GM18502 (cell line): ENCODE measurements around the gene FAM168A.

ENCODE experiments used
- ATAC-seq: cut with Tn5 transposase; IDR thresholded peaks from one replicate; pipeline ENCODE4 v1.9.1; 2021; ENCODE audit warnings: mild to moderate bottlenecking; ENCODE audit not compliant: unreplicated experiment, poor library complexity

Gene FAM168A

DNA sequence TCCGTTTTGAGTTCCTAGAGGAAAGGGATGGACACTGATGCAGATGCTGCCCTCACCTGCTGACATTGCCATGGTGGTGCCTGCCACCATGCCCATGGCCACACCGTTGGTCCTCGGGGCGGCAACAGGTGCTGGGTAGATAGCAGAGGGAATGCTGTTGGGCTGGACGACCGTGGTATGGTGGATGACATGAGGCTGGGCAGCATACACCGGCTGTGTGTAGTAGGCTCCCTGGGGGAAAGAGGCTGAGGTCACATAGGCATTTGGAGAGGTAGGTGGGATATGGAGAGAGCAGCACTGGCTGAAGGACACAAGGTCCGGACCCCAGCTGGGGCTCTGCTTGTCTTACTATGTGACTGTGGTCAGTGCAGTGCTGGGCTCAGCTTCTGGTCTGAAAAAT is 188.5 kb downstream of the FAM168A start:
- ATAC-seq, result no peak

DNA sequence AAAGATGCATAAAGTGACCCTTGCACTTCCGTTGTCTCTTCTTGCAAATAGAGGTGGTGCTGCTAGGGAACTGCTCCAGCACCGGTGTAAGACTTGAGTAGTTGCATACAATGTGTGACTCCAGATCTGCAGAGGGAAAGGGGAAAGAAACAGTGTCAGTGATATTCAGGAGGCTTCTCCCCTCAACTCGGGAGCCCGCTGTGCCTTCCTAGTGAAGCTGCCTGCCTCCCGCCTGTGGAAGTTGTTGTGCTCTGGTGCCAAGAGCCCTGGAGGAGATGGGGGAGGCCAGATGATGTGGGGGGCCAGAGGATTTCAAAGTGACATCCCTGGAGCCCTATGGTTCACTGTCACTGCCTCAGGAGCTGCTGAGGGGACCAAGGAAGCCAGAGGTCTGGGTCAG is 191.3 kb downstream of the FAM168A start:
- no peak for ATAC-seq

DNA sequence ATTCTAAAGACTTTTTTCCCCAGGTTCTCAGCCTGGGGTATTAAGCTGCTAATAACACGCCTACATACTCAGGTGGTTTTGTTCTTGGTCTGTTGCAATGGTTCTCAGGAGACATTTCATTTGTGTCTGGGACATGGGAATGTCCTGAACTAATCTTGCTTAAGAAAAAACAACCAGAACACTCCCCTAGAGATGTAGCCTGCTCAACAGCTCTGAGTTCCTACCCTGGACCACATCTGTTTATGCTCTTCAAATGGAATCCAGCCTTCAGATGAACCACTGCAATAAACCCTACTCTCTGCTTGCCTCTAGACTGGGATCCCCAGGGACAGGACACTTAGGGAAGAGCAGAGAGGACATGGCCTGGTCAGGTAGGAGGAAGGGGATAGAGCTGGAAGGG is 191.8 kb downstream of the FAM168A start:
- no peak for ATAC-seq

DNA sequence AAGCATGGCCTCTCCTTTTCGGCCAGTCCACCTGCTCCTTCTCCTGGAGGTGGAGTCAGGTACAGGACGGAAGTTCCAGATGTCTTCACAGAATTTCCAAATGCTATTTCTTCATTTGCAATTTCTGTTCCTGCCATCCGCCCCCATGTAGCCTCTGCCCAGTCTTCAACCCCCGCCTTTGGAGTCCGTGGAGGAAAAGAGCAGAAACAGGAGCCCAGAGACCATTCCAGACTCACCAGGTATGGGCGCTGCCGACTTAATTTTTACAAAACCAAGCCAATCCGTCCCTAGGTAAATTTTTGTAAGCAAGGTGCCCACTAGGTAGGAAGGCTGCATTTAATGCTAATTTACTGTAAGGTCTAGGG is 192.8 kb downstream of the FAM168A start:
- no peak for ATAC-seq

DNA sequence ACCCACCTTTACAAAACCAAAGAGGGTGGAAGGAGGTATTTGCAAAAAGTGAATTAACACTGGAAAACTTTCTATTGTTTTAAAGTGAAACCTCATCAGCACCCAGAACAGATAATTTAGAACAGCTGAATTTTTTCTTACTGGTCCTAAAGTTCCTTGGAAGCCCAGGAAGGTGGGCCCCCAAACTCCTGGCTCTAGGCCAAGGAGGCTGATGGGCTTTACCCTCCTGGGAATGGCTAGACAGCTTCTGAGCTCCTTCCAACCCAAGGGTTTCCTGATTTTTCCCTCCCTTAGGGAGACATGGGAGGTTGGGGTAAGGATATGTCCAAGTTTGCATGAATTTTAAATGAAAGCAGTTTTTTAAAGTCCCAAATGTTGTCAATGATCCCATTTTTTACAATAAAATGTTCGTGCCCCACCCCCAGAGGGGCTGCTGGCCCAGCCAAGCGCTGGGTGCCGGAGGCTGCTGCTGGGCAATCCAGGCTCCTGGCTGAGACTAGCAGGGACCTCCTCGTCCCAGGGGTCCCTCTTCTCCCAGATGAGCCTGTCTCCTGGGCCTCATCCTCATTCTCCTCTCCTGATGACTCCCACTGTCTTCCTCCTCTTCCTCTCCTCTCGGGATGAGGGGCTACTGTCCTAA is 193.3 kb downstream of the FAM168A start:
- no peak for ATAC-seq

DNA sequence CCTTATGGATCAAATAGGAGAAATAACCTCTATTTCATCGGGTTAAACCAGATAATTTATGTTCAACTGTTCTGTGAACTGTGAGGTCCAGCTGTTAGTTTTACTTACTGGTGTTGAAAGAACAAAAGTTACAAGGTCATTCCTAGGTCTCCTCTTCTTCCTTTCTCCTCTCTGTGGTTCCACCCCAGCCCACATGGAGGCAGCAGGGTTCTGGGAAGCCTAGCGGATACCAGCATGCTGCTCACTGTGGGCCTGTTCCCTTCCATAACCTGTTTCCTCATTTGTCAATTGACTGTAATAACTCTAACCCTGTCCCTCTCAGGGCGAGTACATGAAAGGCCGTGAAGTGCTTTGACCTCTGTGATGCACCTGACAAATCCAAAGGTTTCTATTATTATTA is 193.9 kb downstream of the FAM168A start:
- no peak for ATAC-seq

DNA sequence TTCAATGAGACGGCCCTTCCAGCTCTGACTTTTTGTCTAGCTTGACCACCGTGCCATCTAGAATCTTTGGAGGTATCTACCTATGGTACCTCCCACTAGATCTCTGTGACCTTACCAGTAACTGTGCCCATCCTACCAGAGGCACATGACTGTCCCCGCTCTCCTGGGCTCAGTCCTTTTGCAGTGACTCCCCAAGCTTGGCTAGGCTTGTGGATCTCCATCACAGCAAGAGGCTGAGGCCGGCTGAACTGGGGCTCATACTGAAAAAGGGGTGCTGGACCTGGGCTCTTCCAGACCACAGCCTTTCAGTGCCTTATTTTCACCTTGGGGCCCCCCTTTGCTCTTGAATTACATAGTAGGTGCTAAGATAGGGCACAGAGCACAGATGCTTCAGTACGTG is 194.4 kb downstream of the FAM168A start:
- ATAC-seq, result no peak

DNA sequence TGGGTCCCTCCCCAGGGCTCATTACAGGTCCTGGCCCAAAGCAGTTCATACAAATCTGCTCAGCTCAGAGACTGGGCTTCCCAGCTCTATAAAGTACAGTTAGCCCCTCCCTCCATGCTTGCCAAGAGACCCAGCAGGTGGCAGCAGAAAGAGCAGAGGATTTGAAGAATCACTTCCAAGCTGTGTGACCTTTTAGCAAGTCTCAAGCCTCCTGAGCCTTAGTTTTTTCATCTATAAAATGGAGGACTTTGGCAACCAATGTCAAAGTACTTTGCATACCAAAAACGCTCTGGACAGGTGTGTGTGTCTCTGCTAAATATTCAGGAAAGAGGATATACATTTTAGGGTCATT is 195.1 kb downstream of the FAM168A start:
- ATAC-seq, result no peak

DNA sequence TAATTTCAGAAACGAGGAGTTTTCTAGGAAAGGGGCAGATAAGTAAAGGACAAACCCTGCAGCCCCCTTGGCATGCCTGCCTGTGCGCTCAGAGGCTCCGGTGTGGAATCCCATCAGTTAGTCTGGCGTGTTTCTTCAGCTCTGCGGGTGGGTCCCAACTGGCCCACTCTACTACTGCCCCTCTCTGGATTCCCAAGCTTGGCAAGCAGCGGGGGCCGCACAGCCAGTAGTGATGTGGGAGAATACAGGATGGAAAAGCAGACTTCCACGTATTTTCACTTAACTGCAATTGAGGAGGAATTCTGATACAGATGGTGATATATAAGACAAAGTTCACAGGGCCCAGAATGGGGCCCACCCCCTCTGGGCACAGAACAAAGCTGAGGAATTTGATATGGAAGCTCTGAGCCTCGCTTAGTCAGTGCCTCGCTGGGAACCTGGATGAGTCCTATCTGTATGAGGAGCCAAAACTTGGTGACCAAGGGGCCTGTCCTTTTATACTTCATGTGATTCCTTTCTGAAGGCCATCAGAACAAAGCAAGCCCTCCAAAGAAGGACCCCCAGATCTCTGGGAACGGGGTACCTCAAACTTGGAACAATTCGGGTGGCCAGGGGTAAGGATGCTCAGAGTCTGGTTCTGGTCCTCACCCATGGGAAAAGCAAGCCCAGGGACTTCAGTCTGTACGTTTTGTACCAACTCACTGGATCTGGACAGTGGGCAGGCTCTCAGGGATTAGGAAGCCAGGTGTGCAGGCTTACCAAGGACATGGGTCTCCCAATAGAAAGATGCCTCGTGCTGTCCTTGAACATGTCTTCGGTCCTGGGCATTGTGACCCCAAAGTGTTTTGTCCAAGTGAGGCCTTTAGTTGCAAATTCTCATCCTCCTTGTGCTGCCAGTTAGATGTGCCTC is 195.7 kb downstream of the FAM168A start:
- no peak for ATAC-seq

DNA sequence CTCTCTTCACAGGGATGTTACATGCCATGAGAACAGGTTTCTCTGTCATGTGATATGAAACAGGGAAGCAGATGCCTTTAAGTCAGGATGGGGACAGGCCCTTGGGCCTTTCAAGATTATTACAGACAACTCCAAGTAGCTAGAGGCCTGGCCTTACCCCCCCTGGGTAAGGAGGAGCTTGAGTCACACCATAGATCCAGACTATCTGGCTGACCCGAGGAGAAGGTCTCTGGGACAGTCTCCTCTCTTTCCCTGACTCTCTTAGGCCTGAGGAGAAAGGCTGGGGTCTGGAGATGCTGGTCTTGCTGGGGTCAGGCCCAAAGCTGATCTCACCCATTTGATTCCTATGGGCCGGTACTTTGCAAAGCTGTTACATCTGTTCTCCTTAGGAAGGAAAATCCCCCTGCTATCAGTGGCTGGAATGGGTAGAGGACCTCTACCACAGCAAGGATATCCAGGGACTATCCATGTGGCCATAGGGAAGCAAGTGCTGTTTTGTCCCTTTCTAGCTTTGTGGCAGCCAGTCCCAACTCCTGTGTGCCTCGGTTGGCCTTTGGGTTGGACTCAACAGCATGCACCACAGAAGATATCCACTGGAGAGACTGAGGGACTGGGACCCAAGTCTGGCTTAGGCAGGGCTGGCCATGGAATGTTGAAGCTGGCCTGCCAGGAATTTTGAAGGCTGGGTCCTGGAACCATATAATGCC is 196.5 kb downstream of the FAM168A start:
- ATAC-seq, result no peak

DNA sequence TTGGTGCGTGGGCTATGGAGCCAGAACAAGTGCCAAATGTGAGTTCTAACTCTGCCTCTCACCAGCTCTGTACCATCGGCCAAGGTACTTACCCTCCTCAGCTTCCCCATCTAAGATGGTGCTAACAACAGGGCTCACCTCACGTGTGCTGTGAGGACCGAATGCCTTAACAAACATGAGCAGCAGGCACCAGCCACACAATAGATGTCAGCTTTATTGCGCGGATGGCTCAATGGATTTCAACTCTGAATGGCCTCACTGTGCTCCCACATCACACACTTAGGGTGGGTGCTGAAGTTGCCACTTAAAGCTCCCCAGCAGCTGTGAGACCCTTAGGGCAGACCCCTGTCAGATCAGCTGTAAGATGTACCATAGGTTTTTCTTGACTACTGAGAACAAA is 197.6 kb downstream of the FAM168A start:
- ATAC-seq, result no peak

DNA sequence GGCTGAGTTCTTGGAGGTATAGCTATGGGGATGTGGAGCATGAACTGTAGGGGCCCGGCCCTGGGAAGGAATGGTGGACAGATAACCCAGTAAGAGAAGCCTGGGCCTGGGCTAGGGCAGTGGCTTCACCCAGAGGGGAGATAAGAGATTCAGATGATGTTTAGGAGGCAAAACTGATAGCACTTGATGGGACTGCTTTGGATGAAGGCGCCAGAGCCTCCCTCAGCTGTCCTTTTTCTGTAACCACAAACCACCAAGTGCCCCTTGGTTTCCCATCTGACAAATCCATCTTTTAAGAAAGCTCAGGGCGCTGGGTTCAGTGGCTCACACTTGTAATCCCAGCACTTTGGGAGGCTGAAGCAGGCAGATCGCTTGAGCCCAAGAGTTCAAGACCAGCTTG is 198.3 kb downstream of the FAM168A start:
- ATAC-seq, result no peak

DNA sequence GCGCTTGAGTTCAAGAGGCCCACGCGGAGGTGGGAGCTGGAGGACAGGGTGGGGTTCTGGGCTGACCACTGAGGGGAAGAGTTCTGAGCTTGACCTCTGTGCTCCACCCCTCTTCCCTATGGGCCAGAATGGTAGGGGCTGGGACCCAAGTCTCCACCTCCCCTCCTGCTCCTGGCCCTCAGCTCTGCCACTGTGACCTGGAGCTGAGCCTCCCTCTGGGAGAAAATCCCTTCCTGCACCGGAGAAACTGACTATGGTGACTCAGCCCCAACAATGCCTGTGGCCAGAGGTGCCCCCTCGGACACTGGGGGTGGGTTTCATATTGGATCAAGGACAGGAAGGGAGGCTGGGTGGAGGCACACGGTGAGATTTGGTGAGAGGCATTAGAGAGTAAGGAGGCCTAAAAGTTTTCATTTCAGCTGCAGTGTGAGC is 198.7 kb downstream of the FAM168A start:
- no peak for ATAC-seq

DNA sequence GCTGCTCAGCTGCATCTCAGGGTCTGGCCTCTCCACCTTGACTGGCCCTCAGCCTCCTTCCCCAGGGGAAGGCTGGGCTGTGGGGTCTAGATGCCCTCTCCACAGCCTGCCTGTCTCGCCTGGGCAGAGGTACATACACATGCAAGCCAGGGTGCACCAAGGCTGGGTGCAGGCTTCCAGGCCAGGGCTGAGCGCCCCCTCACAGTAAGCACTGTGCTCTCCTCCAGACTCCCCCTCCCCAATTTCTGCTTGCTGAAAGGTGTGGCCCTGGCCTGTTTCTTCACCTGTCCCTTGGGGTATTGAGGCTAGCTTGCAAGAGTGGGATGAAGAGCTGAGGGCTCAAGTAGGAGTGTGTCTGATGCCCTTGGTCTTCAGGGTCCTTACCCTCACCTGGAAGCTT is 199.2 kb downstream of the FAM168A start:
- ATAC-seq, result no peak

DNA sequence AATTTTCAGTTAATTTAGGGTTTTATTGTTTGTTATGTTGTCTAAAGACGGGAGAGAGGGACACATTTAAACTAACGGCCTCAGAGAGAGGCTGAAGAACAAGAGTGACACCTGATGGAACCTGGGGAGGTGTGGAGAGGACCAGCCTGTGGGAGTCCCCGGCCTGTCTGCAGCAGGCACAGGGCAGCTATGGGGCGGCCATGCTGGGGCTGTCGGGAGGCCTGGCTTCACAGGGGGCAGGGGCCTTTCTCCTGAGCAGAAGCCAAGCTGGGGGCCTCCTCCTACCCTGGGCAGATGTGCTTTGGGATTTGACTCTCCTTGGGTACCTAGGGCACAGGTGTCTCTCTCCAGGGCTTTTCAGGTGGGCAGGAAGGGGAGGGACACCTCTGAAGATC is 199.8 kb downstream of the FAM168A start:
- ATAC-seq, result no peak

DNA sequence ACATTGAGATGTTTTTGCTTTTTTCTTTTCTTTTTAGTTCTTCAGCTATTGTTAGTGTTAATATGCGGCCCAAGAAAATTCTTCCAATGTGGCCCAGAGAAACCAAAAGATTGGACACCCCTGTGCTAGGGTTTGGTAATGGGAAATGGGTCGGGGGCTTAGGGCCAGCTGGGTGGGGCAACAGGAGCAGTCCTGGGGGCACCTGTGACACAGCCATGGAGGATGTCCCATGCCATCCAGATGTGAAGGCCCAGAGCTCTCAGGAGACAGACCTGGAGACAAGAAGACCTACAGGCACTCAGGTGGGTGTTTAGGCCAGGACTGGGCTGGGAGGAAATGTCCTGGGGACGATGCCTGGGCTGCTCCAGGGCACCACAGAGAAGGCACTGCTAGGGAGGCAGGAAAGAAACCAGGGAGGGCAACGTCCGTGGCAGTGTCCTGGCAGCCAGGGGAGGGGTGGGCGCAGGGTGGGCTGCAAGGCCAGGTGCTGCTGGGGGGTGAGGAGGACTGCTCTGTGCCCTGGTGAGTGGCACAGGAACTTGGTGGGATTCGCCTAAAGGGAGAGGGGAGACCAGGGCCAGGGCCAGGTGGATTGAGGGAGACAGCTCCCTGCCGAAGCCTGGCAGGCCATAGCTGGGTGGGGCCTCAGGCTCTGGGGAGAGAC is 200.3 kb downstream of the FAM168A start:
- ATAC-seq, result no peak

DNA sequence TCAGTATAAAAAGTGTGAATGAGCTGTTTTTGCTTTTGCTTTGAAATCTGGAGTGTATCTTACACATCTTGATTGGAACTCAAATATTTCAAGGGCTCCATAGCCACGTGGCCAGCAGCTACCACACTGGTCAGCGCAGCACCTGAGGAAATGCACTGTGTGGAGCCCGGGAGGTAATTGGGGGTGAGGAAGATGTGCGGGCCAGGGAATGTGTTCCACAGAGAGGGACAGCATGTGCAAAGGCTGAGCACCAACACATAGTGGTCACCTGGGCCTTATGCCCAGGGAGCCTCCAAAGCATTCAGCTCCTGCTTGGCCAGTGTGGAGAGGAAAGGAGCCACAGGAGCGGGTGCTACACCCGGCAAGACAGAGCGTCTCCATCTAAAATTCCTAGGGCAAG is 200.9 kb downstream of the FAM168A start:
- ATAC-seq, result no peak

DNA sequence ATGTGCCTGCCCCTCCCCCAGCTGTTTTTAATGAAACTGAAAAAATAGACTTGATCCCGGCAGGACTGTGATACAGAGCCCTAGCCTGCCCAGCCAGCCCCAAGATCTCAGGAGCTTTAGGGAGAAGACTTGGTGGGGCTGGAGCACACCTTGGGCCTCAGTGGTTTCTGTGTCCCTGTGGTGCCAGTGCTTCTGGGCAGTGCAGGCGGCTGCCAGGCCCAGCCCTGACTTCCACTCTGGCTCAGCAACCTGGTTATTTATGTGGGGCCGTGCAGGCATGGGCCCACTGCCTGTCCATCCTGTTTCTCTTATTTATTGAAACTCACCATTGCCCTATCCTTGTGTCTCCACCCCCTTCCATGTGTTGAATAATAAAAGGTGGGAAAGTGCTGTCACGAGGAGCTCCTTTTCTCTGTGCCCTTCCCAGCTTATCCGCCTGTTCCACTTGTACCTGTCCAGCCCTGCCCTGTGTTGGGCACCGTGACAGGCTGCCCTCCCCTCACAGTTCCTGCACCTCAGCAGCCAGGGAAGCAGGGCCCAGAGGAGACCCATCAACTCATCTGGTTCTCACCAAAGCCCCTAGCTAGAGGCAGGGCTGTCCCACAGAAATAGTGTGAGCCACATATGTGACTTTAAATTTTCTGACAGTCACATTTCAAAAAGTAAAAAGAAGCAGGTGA is 201.5 kb downstream of the FAM168A start:
- no peak for ATAC-seq

DNA sequence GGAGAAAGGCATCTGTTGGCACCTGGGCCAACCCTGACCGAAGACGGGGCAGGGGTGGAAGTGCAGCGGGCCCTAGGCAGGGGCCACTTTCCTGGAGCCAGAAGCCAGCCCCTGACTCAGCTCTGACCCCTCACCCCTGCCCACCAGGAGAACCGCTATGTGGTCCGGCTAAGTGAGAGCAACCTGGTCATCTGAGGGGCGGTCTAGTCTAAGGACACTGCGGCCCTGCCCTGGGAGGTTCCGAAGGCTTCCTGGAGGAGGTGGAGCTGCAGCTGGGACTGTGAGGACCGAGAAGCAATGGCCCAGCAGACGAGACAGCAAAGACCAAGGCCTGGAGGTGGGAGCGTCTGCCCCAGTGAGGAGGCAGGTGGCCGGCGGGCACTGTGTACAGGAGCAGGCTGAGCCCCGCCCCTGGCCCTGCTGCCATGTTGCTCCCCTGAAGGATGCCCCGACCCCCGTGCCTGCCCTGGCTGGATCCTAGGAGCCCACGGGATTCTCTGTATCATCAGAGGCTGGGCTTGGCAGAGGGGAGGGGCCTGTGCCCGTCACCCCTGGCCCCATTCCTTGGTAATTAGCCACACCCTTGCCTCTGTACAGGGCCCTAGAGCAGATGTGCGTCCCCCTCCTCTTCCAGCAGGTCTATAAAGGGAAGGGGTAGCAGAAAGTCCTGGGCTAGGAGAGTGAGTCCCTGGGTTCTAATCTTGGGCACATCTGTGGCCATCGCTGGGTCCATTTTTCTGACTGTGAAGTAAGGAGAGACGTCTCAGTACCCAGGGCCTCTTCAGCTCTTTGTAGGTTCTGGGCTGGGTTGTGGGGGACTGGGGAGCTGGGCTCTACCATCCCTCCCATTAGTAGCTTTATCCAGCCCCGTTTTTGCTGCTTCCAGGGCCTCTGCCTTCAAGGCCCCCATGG is 202.4 kb downstream of the FAM168A start:
- ATAC-seq, result no peak
